Measurements from ENCODE around the gene SLC37A3. TPM values are rescaled to one million over a fixed set of nuclear protein-coding genes. Genes with fewer than 3 reads are reported as not detected.

SLC37A3 gene
- total RNA-seq, 1 experiment from 2014 or later, result 22.1 TPM

- H3K36me3 ChIP-seq (ENCODE audit: low read depth, low read length), result peaks cover 5% of the 10 kb centered on the region
- no peak overlapping the region for H3K9ac ChIP-seq (ENCODE audit: low read length)
- no TSS peak for BruUV-seq (replicated peaks)
- H2AFZ ChIP-seq (ENCODE audit: low read length), result no peak overlapping the region
- no peaks in the 10 kb centered on the region for H3K79me2 ChIP-seq (ENCODE audit: low read length)
- no peaks in the 10 kb centered on the region for H3K27me3 ChIP-seq (ENCODE audit: low read length)
- H3K27ac ChIP-seq (ENCODE audit: low read length), result no peak overlapping the region
- TF ChIP-seq CTCF (conservative IDR thresholded peaks at IDR 0.05; ENCODE audit: low read depth, low read length), result no peak
- TF ChIP-seq EZH2 (IDR thresholded peaks at IDR 0.05; ENCODE audit: low read length, unreplicated experiment), result no peak
- TF ChIP-seq EZH2phosphoT487 (IDR thresholded peaks at IDR 0.05; ENCODE audit: borderline replicate concordance, low read length), result no peak
- POLR2A ChIA-PET (ENCODE audit: unreplicated experiment), result no interaction called here
- no peak overlapping the region for H3K4me3 ChIP-seq (ENCODE audit: low read length)
- no peak for DNase-seq
- intact Hi-C loops (cut with micrococcal nuclease), result loop anchor here (5.0 kb wide), 1 partner anchor 142 kb away; no protein-coding TSS in a partner anchor
- H3K4me2 ChIP-seq (ENCODE audit: low read length), result no peak overlapping the region
- no peaks in the 10 kb centered on the region for H3K9me2 ChIP-seq (replicated peaks; ENCODE audit: low read length)
- no peak for ATAC-seq
- H3F3A ChIP-seq (ENCODE audit: low read length, unreplicated experiment), result no peaks in the 10 kb centered on the region
- no peaks in the 10 kb centered on the region for H4K20me1 ChIP-seq (ENCODE audit: low read length)
- CTCF ChIA-PET, result no interaction called here
- no peaks in the 10 kb centered on the region for H3K4me1 ChIP-seq (ENCODE audit: insufficient read depth, low read length)
- no peaks in the 10 kb centered on the region for H3K9me3 ChIP-seq (ENCODE audit: low read length)
Measured at GRCh38 chr7:140350056-140350455, 48.3 kb downstream of the SLC37A3 start.

- H4K20me1 ChIP-seq (ENCODE audit: low read length), result no peaks in the 10 kb centered on the region
- no peak overlapping the region for H3K4me2 ChIP-seq (ENCODE audit: low read length)
- ATAC-seq (no peak), DNase-seq (no peak)
- no peaks in the 10 kb centered on the region for H3F3A ChIP-seq (ENCODE audit: low read length, unreplicated experiment)
- intact Hi-C loops (cut with micrococcal nuclease), result no loop called here
- H3K4me1 ChIP-seq (ENCODE audit: insufficient read depth, low read length), result no peaks in the 10 kb centered on the region
- no peaks in the 10 kb centered on the region for H3K9me3 ChIP-seq (ENCODE audit: low read length)
- H3K79me2 ChIP-seq (ENCODE audit: low read length), result no peaks in the 10 kb centered on the region
- TF ChIP-seq EZH2 (IDR thresholded peaks at IDR 0.05; ENCODE audit: low read length, unreplicated experiment) (no peak), CTCF (conservative IDR thresholded peaks at IDR 0.05; ENCODE audit: low read depth, low read length) (no peak), EZH2phosphoT487 (IDR thresholded peaks at IDR 0.05; ENCODE audit: borderline replicate concordance, low read length) (no peak)
- peaks cover 5% of the 10 kb centered on the region for H3K36me3 ChIP-seq (ENCODE audit: low read depth, low read length)
- H3K4me3 ChIP-seq (ENCODE audit: low read length), result no peak overlapping the region
- POLR2A ChIA-PET (ENCODE audit: unreplicated experiment), result no interaction called here
- H3K27ac ChIP-seq (ENCODE audit: low read length), result no peak overlapping the region
- H2AFZ ChIP-seq (ENCODE audit: low read length), result no peak overlapping the region
- no peaks in the 10 kb centered on the region for H3K27me3 ChIP-seq (ENCODE audit: low read length)
- no peaks in the 10 kb centered on the region for H3K9me2 ChIP-seq (replicated peaks; ENCODE audit: low read length)
- no TSS peak for BruUV-seq (replicated peaks)
- no peak overlapping the region for H3K9ac ChIP-seq (ENCODE audit: low read length)
- CTCF ChIA-PET, result no interaction called here
Measured at GRCh38 chr7:140349144-140349771, 49.1 kb downstream of the SLC37A3 start.

GRCh38 chr7:140348161-140348849 is 50.0 kb downstream of the SLC37A3 start:
- Histone ChIP-seq H3K27ac (ENCODE audit: low read length) (no peak overlapping the region), H2AFZ (ENCODE audit: low read length) (no peak overlapping the region), H3K9me2 (replicated peaks; ENCODE audit: low read length) (no peaks in the 10 kb centered on the region), H3K9ac (ENCODE audit: low read length) (no peak overlapping the region), H3K4me3 (ENCODE audit: low read length) (no peak overlapping the region), H3K79me2 (ENCODE audit: low read length) (no peaks in the 10 kb centered on the region), H3K36me3 (ENCODE audit: low read depth, low read length) (peaks cover 6% of the 10 kb centered on the region), H3K4me1 (ENCODE audit: insufficient read depth, low read length) (no peaks in the 10 kb centered on the region), H3K27me3 (ENCODE audit: low read length) (no peaks in the 10 kb centered on the region), H3K4me2 (ENCODE audit: low read length) (no peak overlapping the region), H3F3A (ENCODE audit: low read length, unreplicated experiment) (no peaks in the 10 kb centered on the region), H3K9me3 (ENCODE audit: low read length) (no peaks in the 10 kb centered on the region), H4K20me1 (ENCODE audit: low read length) (no peaks in the 10 kb centered on the region)
- no TSS peak for BruUV-seq (replicated peaks)
- ChIA-PET POLR2A (ENCODE audit: unreplicated experiment) (interaction anchor here (0.7 kb wide), 1 partner anchor 934 kb away, joined by 3 read pairs; no protein-coding TSS in a partner anchor), CTCF (no interaction called here)
- no peak for ATAC-seq
- intact Hi-C loops (cut with micrococcal nuclease), result no loop called here
- no peak for DNase-seq
- TF ChIP-seq EZH2 (IDR thresholded peaks at IDR 0.05; ENCODE audit: low read length, unreplicated experiment), result no peak
